ENCODE data around the gene PPARGC1A. TPM values are rescaled to one million over a fixed set of nuclear protein-coding genes. Genes with fewer than 3 reads are reported as not detected.

Gene PPARGC1A
- total and polyA plus RNA-seq, 9 donors: 0.38 to 6.3 (median 2.2) TPM

DNA sequence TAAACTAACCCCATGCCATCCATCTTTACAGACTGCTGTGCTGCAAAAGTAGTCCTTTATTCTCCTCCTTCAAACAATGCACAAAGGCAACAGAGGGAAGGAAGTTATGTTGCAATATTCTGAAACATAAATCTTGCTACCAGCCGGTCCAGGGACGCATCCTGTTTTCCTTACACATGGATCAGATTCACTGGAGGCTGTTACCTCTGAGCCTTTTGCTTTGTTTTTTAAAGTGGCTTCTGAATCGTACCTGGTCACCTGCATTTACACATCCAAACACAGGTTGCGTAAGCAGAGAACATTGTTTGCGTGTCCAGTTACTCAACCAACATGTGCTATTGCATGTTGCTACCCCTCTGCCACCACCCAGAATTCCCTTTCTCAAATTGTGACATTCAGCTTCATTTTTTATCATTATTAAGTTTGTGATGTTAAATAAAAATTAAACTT lies 8.8 kb downstream of the PPARGC1A start:
- H3K9me3 ChIP-seq: no peaks in the 10 kb centered on the region
- no peak overlapping the region for H3K4me3 ChIP-seq
- H3K27ac ChIP-seq: no peak overlapping the region
- no peaks in the 10 kb centered on the region for H3K4me1 ChIP-seq (ENCODE audit: insufficient read depth)
- DNase-seq: no peak
- intact Hi-C loops (cut with DNase I): no loop called here
- H3K27me3 ChIP-seq: no peaks in the 10 kb centered on the region
- no peaks in the 10 kb centered on the region for H3K36me3 ChIP-seq
- no peak for TF ChIP-seq CTCF (IDR thresholded peaks at IDR 0.05)
- TF ChIP-seq POLR2A (IDR thresholded peaks at IDR 0.05): no peak
- no peak for TF ChIP-seq EP300 (IDR thresholded peaks at IDR 0.05)
- WGBS, 3 donors: 55 to 69% (median 56%) methylated on average over 5 of the region's 5 CpGs

DNA sequence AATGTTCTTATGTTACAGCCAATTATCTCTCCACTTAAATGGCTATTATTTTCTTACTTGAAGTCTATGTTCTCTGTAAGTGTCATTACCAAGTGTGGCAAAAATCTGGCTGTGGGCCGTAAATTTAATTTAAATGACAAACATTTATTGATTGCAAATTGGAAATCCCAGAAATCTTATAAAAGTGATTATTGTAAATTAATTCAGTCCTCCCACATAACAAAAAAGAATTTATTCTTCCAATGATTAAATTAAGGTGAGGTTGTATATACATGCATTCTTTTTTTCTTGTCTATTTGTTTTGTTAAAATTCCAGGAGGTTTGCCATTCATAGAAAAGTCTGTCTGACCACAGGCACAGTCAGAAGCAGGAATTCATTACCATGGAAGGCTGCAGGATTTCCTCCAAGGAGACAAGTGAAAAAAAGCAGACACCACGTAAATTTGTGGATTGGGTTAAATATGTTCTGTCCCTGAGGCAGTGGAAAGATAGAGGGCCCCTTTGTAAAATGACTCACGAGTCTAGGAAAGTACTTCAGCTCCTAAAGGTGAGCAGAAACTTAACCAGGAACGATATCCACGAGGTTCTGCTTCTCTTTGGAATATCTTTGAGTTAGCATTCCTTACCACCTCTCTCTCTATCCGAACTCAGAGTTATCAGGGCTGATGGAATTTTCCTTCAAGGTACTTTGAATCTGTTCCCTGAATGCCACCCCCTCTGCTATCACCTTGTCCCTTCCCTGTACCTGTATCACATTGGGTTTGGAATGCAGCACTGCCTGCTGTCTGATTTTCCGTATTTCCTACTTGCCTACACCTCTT lies 10.7 kb downstream of the PPARGC1A start:
- Histone ChIP-seq H3K4me3 (no peak overlapping the region), H3K27me3 (no peaks in the 10 kb centered on the region), H3K4me1 (ENCODE audit: insufficient read depth) (no peaks in the 10 kb centered on the region), H3K36me3 (no peaks in the 10 kb centered on the region), H3K27ac (no peak overlapping the region), H3K9me3 (no peaks in the 10 kb centered on the region)
- WGBS, 3 donors: 55 to 56% (median 55%) methylated on average over 7 of the region's 7 CpGs
- intact Hi-C loops (cut with DNase I): no loop called here
- no peak for DNase-seq
- TF ChIP-seq EP300 (IDR thresholded peaks at IDR 0.05): no peak
- TF ChIP-seq CTCF (IDR thresholded peaks at IDR 0.05): no peak
- TF ChIP-seq POLR2A (IDR thresholded peaks at IDR 0.05): no peak

GRCh38 chr4:23878246-23878891 lies 11.5 kb downstream of the PPARGC1A start:
- no peaks in the 10 kb centered on the region for H3K9me3 ChIP-seq
- H3K4me1 ChIP-seq (ENCODE audit: insufficient read depth): no peaks in the 10 kb centered on the region
- intact Hi-C loops (cut with DNase I): no loop called here
- no peaks in the 10 kb centered on the region for H3K36me3 ChIP-seq
- H3K4me3 ChIP-seq: no peak overlapping the region
- WGBS, 3 donors: 44 to 67% (median 58%) methylated on average over 6 of the region's 6 CpGs
- TF ChIP-seq POLR2A (IDR thresholded peaks at IDR 0.05) (no peak), CTCF (IDR thresholded peaks at IDR 0.05) (no peak), EP300 (IDR thresholded peaks at IDR 0.05) (no peak)
- DNase-seq: no peak
- H3K27me3 ChIP-seq: no peaks in the 10 kb centered on the region
- no peak overlapping the region for H3K27ac ChIP-seq

- H3K36me3 ChIP-seq: no peaks in the 10 kb centered on the region
- DNase-seq: peak in 1 of 5 donors; percentile 17
- TF ChIP-seq EP300 (IDR thresholded peaks at IDR 0.05) (no peak), CTCF (IDR thresholded peaks at IDR 0.05) (no peak), POLR2A (IDR thresholded peaks at IDR 0.05) (no peak)
- no peak overlapping the region for H3K4me3 ChIP-seq
- H3K27me3 ChIP-seq: no peaks in the 10 kb centered on the region
- intact Hi-C loops (cut with DNase I): no loop called here
- H3K9me3 ChIP-seq: no peaks in the 10 kb centered on the region
- H3K4me1 ChIP-seq (ENCODE audit: insufficient read depth): no peaks in the 10 kb centered on the region
- H3K27ac ChIP-seq: no peak overlapping the region
- WGBS, 3 donors: 46 to 59% (median 49%) methylated on average over 2 of the region's 2 CpGs
Observed at GRCh38 chr4:23877758-23878229, 12.1 kb downstream of the PPARGC1A start.

Measured in ovary (tissue), 9 donors.